HL-60/S4 (cell line): ENCODE results near the gene SCAMP4.

Experiments used
- in situ Hi-C: fragments of 300-500 bp; cut with MboI; formaldehyde crosslinking; loops from 2 replicates; pipeline ENCODE4 v1.14.3; 2022; ENCODE audit warnings: low sequenced_read_pairs

Gene SCAMP4

DNA sequence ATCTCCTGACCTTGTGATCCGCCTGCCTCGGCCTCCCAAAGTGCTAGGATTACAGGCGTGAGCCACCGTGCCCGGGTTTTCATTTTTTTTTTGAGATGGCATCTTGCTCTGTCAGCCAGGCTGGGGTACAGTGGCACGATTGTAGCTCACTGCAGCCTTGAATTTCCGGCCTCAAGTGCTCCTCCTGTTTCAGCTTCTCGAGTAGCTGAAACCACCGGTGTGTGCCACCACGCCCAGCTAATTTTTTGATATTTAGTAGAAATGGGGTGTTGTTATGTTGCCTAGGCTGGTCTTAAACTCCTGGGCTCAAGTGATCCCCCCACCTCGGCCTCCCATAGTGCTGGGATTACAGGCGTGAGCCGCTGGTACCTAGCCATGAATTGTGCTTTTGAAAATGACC is 5.9 kb downstream of the SCAMP4 start:
- in situ Hi-C loops, result no loop called here

DNA sequence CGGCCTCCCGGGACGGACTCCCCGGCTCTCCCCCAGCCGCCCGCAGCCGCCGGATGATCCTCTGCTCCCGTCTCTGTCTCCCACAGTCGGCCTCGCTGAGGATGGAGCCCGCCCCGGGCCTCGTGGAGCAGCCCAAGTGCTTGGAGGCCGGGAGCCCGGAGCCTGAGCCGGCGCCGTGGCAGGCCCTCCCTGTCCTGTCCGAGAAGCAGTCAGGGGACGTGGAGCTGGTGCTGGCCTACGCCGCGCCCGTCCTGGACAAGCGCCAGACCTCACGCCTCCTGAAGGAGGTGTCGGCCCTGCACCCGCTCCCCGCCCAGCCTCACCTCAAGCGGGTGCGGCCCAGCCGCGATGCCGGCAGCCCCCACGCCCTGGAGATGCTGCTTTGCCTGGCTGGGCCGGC is 6.8 kb downstream of the SCAMP4 start:
- in situ Hi-C loops, result no loop called here

DNA sequence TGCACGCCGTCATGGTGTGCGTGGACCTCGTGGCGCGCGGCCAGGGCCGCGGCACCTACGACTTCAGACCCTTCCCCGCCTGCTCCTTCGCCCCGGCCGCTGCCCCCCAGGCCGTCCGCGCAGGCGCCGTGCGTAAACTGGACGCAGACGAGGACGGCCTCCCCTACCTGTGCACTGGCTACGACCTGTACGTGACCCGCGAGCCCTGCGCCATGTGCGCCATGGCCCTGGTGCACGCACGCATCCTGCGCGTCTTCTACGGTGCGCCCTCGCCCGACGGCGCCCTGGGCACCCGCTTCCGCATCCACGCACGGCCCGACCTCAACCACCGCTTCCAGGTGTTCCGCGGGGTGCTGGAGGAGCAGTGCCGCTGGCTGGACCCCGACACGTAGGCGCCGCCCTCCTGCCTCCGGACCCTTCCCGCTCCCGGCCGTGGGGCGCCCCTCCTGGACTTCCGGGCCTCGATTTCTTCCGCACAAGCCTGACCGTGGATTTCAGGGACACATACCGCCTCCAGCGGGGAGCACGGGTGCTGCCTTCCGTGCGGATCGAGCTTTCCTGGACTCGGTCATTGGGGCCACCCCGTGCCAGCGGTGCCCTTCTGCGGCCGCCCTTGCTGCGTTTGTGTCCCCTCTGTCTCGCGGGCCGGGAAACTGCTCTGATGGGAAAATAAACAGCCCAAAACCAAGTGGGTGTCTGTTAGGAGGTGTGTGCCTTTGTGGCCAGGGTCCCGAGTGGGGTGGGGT is 7.7 kb downstream of the SCAMP4 start:
- in situ Hi-C loops, result no loop called here

GRCh38 chr19:1913781-1914577 is 8.8 kb downstream of the SCAMP4 start:
- in situ Hi-C loops, result no loop called here

GRCh38 chr19:1914826-1915341 is 9.7 kb downstream of the SCAMP4 start:
- in situ Hi-C loops, result no loop called here

DNA sequence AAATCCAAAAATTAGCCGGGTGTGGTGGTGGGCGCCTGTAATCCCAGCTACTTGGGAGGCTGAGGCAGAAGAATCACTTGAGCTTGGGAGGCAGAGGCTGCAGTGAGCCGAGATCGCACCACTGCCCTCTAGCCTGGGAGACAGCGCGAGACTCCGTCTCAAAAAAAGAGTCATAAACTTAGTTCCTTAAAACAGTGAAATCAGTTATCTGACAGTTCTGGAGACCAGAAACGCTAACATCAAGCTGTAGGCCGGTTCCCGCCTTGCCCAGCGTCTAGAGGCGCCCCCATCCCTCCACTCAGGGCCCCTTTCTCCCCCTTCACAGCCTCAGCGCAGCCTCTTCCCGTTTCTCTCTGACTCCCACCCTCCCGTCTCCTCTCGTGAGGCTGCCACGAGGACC is 11.9 kb downstream of the SCAMP4 start:
- in situ Hi-C loops, result no loop called here

GRCh38 chr19:1917926-1918325 is 12.7 kb downstream of the SCAMP4 start:
- in situ Hi-C loops, result no loop called here

GRCh38 chr19:1918975-1919374 is 13.8 kb downstream of the SCAMP4 start:
- in situ Hi-C loops, result no loop called here

DNA sequence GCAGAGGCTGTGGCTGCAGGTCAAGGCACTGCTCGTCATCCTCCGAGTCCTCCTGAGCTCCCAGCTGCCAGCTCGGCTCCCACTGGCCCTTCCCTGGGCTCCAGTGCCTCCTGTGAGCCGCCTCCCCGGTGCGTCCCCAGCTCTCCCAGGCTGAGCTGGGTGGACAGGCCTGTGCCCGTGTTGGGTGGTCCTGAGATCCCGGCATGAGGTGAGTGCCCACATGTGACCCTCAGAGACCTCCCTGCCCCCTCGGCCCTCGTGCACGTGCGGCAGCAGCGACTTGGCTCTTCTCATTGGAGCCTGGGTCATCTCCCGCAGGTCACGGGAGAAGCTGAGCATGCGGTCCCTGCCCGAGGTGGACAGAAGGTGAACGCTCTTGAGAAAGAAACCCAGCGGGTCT is 15.4 kb downstream of the SCAMP4 start:
- in situ Hi-C loops, result no loop called here

DNA sequence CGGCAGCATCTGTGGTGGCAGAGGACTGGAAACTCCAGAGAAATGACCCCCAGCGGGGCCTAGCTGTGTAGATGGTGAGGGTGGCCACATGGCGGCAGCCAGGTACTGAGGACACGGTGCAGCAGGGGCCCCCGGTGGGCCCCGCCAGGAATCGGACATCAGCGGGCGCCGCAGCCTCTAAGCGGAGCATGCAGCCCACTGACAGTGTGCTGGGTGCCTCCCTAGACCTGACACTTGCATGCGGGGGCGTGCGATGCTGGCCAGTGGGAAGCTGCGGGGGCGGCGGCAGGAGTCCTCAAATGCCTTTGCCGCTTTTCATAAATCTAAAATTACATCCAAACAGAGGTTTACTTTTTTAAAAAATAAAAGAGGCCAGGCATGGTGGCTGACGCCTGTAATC is 16.1 kb downstream of the SCAMP4 start:
- in situ Hi-C loops, result no loop called here

- in situ Hi-C loops, result no loop called here
Measured at GRCh38 chr19:1921825-1922224, 16.6 kb downstream of the SCAMP4 start.

GRCh38 chr19:1922803-1923202 is 17.6 kb downstream of the SCAMP4 start:
- in situ Hi-C loops, result no loop called here

GRCh38 chr19:1923319-1923718 is 18.1 kb downstream of the SCAMP4 start:
- in situ Hi-C loops, result no loop called here

- in situ Hi-C loops, result no loop called here
Measured at GRCh38 chr19:1924320-1924961, 19.2 kb downstream of the SCAMP4 start.

DNA sequence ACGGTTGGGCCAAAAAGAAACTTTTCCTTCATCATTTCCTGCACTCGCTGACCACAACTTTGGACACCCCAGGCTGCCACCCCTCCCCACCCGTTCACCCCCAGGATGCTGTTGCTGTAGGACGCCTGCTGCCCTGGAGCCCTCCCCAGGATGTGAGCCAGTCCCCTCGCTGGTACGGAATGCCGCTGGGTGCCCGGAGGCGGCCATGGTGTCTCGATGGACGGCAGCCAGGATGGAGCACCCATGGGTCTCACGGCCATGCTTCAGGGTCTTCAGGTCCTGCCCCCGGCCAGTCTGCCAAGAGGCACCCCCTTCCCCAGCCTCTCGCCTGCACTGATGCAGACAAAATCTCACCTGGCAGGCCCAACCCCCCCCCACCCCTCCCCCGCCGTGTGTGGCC is 20.3 kb downstream of the SCAMP4 start:
- in situ Hi-C loops, result no loop called here

GRCh38 chr19:1929021-1929742 is 24.0 kb downstream of the SCAMP4 start:
- in situ Hi-C loops, result no loop called here

DNA sequence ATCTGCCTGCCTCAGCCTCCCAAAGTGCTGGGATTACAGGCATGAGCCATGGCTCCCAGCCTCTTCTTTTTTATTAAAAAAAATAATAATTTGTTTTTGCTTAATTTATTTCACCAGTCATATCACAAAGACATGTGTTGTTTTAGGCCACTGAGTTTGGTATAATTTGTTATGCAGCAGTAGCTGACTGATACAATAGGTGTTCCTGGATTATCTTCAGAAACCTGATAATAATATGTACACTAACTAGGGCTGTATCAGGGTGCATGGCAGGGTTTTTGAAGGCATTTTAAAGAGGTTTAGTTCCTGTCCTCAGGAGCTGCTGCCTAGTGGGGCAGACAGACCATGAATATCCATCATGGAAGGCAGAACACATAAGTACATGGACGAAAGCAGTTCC is 26.2 kb downstream of the SCAMP4 start:
- in situ Hi-C loops, result no loop called here

DNA sequence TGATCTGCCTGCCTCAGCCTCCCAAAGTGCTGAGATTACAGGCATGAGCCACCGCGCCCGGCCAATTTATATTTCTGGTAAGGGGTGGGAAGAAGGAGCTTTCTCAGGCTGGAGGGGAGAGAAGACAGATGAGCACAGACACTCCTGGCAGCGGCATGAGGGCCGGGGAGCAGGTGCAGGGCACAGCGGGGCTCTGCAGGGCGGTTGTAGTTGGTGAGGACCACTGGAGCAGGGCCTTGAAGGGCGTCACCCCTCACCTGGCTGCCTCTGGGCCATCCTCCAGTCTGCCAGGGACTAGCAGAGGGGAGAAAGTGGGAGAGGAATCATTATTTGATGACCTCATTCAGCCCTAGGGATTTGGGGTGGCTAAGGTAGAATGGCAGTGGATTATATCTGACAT is 27.2 kb downstream of the SCAMP4 start:
- in situ Hi-C loops, result no loop called here

DNA sequence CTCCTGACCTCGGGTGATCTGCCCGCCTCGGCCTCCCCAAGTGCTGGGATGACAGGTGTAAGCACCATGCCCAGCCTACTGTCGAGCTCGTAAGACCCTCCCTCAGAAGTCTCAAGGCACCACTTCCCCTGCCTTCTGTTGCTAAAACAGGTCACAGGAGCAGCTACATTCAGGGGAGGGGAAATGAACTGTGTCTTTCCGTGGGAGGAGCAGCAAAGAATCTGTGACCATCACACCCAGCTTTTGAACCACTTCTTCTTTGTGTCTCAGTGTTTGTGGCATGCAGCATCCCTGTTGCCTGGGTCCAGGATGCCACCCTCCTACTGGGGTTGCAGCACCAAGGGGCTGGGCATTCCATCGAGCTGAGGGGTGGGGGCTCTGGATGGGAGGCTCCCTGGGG is 28.0 kb downstream of the SCAMP4 start:
- in situ Hi-C loops, result no loop called here

GRCh38 chr19:1933942-1934341 is 28.7 kb downstream of the SCAMP4 start:
- in situ Hi-C loops, result no loop called here
